ENCODE measurements around the gene CENPX. TPM values are rescaled to one million over a fixed set of nuclear protein-coding genes. Genes with fewer than 3 reads are reported as not detected.

CENPX gene
- total RNA-seq, 1 experiment from 2014 or later = 116 TPM

DNA sequence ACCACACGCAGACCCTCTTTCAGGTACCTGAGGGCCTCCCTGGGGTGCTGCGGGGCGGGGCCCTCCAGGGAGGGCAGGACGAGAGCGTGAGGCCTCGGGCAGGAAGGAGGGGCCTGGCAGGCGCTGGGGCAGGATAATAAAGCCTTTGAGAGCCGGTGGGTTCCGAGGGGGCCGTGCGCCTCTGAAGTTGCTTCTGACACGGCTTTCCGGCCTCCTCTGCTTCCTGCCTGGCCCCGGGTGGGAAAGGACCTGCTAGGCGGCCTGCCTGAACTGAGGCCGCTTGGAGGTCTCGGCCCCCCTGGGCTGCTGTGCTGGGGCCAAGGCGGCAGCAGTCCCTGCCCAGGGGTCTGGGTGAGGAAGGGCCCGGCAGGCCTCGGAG, 10.4 kb downstream of the CENPX start:
- no peak for DNase-seq (ENCODE audit: low read depth)

- DNase-seq (ENCODE audit: low read depth) = no peak
These were observed 11.0 kb downstream of the CENPX start for GRCh38 chr17:82011617-82012187.

- DNase-seq (ENCODE audit: low read depth) = no peak
These were observed 11.8 kb downstream of the CENPX start for GRCh38 chr17:82010575-82011525.

GRCh38 chr17:82009413-82009812, 13.3 kb downstream of the CENPX start:
- no peak for DNase-seq (ENCODE audit: low read depth)

DNA sequence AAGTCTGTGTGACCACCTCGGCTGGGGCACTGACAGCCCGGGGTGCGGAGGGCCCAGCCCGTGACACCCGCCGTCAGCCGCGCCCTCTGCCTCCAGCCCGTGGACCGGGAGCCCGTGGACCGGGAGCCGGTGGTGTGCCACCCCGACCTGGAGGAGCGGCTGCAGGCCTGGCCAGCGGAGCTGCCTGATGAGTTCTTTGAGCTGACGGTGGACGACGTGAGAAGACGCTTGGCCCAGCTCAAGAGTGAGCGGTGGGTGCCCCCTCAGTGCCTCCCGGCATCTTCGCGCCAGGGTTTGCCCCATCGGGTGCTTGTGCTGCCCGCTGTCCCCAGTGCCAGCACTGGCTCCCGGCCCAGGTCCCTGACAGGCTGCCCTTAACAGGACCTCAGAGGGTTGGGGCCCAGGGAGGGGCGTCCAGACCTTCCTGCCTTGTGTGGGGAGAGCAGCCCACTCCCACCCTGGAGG, 13.7 kb downstream of the CENPX start:
- DNase-seq (ENCODE audit: low read depth) = no peak

DNA sequence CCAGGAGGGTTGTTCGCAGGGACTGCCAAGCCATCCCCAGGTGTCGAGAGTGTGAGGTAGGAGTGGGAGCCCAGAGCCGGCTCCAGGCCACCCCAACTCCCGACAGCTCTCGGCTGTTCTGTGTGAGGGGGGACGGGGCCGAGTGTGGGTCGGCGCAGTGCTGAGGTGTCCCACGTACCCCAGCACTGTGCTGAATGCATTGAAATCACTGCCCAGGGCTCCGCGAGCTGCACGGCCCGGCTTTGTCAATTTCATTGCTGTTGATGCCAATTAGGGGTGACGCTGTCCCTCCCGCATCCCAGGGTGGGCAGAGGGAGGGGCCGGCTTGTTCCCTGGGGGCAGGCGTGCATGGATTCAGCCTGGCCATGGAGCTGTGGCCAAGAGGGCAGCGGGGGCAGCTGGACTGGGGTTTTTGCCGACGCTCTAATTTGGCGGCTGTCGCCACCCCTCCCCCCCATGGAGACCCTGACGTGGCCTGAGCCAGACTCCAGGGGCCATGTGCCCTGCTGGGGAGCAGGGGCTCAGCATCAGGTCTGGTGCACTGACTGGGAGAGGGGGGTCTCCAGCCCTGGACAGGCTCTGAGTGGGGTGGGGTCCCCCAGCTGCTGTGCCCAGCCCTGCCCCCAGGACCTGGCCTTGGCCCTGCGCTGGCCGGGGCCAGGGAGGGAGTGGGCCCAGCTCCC, 14.3 kb downstream of the CENPX start:
- no peak for DNase-seq (ENCODE audit: low read depth)

DNA sequence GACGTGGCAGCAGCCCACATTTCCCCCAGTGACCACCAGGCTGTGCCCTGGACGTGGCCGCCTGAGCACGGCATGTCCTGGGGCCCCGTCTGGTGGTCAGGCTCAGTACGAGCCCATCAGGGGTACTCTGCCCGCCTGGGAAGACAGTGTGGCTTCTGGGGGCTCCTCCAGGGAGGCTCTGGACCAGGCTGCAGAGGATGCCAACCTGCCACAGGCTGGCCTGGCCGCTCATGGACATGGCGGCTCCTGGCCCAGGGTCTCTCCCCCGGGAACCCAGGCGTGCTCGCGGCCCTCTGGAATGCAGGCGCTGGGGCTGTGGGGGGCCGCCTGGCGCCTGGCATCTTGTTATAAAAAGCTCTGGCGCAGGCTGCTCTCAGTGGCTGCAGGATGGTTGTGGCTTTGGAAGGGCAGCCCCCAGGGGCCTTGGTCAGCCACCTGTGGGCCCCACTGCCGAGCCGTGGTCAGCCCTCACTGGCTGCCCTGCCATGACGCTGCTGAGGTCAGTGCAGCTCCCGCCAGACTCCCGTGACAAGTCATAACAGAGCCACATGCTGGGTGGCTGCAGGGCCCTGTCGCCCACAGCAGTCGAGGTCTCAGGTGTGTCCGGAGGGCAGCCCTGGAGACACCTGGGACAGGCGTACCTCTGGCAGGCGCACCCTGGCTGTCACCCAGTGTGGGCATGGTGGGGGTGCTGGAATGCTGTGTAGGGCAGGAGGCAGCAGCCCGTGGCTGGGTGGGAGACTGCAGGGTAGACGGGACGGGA, 15.0 kb downstream of the CENPX start:
- no peak for DNase-seq (ENCODE audit: low read depth)

GRCh38 chr17:82007228-82007494, 15.5 kb downstream of the CENPX start:
- DNase-seq (ENCODE audit: low read depth) = no peak

- peak; percentile 87 for DNase-seq (ENCODE audit: low read depth)
These were observed 16.0 kb downstream of the CENPX start for GRCh38 chr17:82006468-82007227.

- no peak for DNase-seq (ENCODE audit: low read depth)
These were observed 16.9 kb downstream of the CENPX start for GRCh38 chr17:82005701-82006348.

- DNase-seq (ENCODE audit: low read depth) = no peak
These were observed 17.9 kb downstream of the CENPX start for GRCh38 chr17:82004517-82005455.

DNA sequence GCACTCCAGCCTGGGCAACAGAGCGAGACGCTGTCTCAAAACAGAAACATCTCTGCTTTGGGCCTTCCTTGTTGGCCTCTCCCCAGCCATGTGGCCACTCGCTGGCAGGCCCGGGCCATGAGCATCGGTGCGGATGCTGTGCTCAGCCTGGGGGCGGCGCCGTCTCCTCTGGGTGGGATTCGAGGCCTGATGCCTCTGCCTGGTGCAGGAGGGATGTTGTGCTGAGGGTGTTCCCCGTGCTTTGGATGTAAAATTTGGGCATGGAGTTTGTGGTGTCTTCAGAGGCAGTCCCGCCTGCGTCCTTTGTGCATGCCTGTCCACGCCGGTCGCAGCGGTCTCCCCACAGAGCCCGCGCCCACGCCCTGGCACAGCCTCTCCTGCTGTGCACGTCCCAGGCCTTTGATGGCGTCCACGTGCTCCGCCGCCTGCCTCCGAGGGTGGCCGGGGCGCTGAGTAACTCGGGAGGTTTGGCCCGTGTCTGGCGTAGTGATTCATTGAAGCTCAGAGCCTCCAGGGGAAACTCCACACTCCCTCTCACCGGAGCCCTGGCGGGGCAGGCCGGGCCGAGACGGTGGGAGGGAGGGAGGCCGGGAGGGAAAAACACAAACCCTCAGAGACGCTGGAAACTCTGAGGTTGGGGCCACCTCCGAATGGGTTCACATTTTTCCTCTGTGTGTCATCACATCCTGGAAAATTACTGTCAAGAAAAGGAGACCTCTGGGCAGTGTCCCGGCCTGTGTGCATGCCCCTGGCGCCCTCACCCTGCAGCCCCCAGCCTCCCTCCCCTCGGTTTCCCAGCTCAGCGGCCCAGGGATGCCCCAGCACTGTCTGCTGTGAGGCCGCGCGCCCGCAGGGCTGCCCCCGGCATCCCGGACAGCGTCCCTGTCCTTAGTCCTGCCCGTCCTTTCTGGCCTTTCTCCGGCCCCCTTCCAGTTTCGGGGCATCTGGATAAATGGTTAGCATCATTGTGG, 19.0 kb downstream of the CENPX start:
- DNase-seq (ENCODE audit: low read depth) = peak; percentile 99

- DNase-seq (ENCODE audit: low read depth) = no peak
These were observed 21.1 kb downstream of the CENPX start for GRCh38 chr17:82001571-82002056.

GRCh38 chr17:82000803-82001570, 21.7 kb downstream of the CENPX start:
- DNase-seq (ENCODE audit: low read depth) = no peak

DNA sequence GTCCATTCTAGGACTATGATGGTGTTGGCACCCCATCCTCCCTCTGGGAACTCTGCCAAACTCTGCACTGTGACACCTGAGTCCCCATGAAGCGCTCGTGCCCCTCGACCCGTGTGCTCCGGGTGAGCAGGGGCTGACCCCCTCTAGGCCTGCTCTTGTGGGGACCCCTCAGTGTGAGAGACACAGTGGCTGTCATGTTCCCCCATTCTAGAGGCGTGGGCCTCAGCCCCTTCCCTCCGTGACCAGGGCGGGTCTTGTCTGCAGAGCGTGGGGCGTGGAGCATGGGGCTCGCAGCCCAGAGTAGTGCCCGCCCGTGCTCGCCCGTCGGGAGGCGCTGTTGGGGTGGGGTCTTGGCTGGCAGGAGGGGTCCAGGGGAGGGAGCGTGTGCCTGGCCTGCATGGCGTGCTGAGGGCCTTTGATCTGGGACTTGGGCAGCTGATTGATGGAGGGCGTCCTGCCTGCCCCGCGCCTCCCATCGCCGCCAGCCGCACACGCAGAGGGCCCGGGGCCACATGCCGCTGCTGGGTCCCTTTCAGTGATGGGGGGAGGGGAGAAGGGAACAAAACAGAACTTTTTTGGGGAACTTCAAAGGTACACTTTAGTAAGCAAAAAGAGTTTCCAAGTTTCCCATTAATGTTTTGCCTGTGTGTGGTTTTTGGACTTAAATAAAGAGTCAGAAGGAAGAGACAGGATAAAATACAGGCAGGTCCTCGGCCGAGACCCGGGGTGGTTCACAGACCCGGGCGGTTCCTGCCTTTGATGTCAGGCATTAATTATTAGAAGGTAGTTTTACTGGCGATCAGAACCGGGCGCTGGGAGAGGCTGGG, 22.5 kb downstream of the CENPX start:
- no peak for DNase-seq (ENCODE audit: low read depth)

DNA sequence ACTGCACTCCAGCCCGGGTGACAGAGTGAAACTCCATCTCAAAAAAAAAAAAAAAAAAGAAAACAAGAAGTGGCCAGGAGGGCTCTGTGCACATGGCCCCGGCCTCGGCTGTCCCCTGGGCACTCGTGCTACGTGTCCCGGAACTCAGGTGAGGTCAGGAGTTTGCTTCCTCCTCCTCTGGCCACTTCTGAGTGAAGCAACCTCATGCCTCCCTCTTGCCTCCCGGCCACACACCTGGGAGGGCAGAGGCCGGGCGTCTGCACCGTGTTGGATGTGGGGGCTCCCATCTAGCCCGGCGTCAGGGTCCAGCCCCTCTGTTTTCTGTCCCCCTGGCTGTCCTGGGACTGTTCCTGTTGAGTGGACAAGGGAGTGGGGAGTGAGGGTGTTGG, 23.1 kb downstream of the CENPX start:
- DNase-seq (ENCODE audit: low read depth) = no peak
